GM12878 (cell line): ENCODE data around the gene AIG1. TPM values are rescaled to one million over a fixed set of nuclear protein-coding genes. Genes with fewer than 3 reads are reported as not detected.

Source experiments
- ATAC-seq: fragments of 200-7000 bp; cut with Tn5 transposase; 3 replicates; pipeline ENCODE4 v1.9.1; 2020; ENCODE audit warnings: mild to moderate bottlenecking, moderate library complexity
- BruUV-seq: library from RNA; stranded (reverse); fragments of 400-500 nt; replicated peaks from 2 replicates; lab custom pipeline; 2021; lab: Mats Ljungman, UMichigan
- CTCF ChIA-PET: fragments of 300-600 bp; sonication (Branson Sonifier 250); formaldehyde crosslinking; extraction: SDS; loops from one replicate; lab custom pipeline; 2021; ENCODE audit warnings: inconsistent platforms; lab: Yijun Ruan, JAX
- POLR2A ChIA-PET: fragments of 350-600 bp; formaldehyde crosslinking; extraction: SDS; loops from one replicate; lab custom pipeline; 2021; ENCODE audit warnings: inconsistent platforms; lab: Charles Lee
- RAD21 ChIA-PET: fragments of 300-600 bp; sonication (Branson Sonifier 250); formaldehyde crosslinking; loops from one replicate; lab custom pipeline; 2023; ENCODE audit warnings: antibody characterized with exemption; ENCODE audit not compliant: unreplicated experiment; lab: Charles Lee
- SMC1A ChIA-PET: fragments of 300-600 bp; sonication (Branson Sonifier 250); formaldehyde crosslinking; loops from one replicate; lab custom pipeline; 2023; ENCODE audit not compliant: unreplicated experiment, uncharacterized antibody; lab: Charles Lee
- DNase-seq: peaks from one replicate; pipeline ENCODE4 v3.0.0-alpha.2; 2011; ENCODE audit warnings: low read depth, low spot score
- FAIRE-seq: peaks from 3 replicates; lab custom pipeline; 2011; peaks lifted over from hg19 to GRCh38; lab: Jason Lieb, UNC
- H2AFZ ChIP-seq: 2 replicates; pipeline ENCODE4 v1.6.0; 2011; ENCODE audit warnings: low read depth, low read length, control low read depth; ENCODE audit not compliant: control insufficient read depth
- H3K27ac ChIP-seq: 2 replicates; pipeline ENCODE4 v1.5.1; 2011; ENCODE audit warnings: control low read depth; ENCODE audit not compliant: control insufficient read depth, insufficient read depth
- H3K27me3 ChIP-seq, 2 experiments: replicated peaks in 1 of 2; 2 replicates each; pipeline versions ENCODE4 v1.6.0 to v1.6.1; 2011; ENCODE audit warnings: low read length in 1 of 2; ENCODE audit not compliant: control insufficient read depth in 2 of 2, insufficient read depth in 2 of 2
- H3K36me3 ChIP-seq, 2 experiments: 2 replicates each; pipeline ENCODE4 v1.5.1; 2011; ENCODE audit warnings: low read length in 1 of 2; ENCODE audit not compliant: control insufficient read depth in 2 of 2, insufficient read depth in 2 of 2
- H3K4me1 ChIP-seq: 2 replicates; pipeline ENCODE4 v1.6.1; 2011; ENCODE audit warnings: mild to moderate bottlenecking, low read length, moderate library complexity, mixed read lengths; ENCODE audit not compliant: control insufficient read depth, insufficient read depth
- H3K4me2 ChIP-seq: 2 replicates; pipeline ENCODE4 v1.6.0; 2011; ENCODE audit warnings: control low read depth; ENCODE audit not compliant: control insufficient read depth, insufficient read depth
- H3K4me3 ChIP-seq: fragments of 200-600 bp; sonication (generic); 2 replicates; pipeline ENCODE4 v1.5.1; 2016
- H3K79me2 ChIP-seq: 2 replicates; pipeline ENCODE4 v1.6.0; 2011; ENCODE audit warnings: low read length; ENCODE audit not compliant: control insufficient read depth, insufficient read depth
- H3K9ac ChIP-seq: 2 replicates; pipeline ENCODE4 v1.8.0; 2011; ENCODE audit warnings: low read length, control low read depth, mixed read lengths; ENCODE audit not compliant: control insufficient read depth, insufficient read depth
- H3K9me3 ChIP-seq: replicated peaks from 3 replicates; pipeline ENCODE4 v1.5.1; 2011; ENCODE audit warnings: mild to moderate bottlenecking, low read length; ENCODE audit not compliant: control insufficient read depth, insufficient read depth
- H4K20me1 ChIP-seq: 2 replicates; pipeline ENCODE4 v1.6.0; 2011; ENCODE audit not compliant: control insufficient read depth, insufficient read depth
- BCL3 ChIP-seq: IDR thresholded peaks from 2 replicates; pipeline ENCODE4 v1.6.1; 2011; ENCODE audit warnings: borderline replicate concordance, low read depth, mild to moderate bottlenecking, moderate library complexity, low read length; ENCODE audit not compliant: insufficient read depth, poor library complexity, severe bottlenecking
- BRCA1 ChIP-seq: IDR thresholded peaks from 2 replicates; pipeline ENCODE4 v1.6.1; 2011; ENCODE audit warnings: low read depth, low read length, improper control_type of control experiment
- HDAC2 ChIP-seq: fragments of 200-600 bp; sonication (generic); IDR thresholded peaks from 2 replicates; pipeline ENCODE4 v1.6.1; 2017
- IKZF1 ChIP-seq: fragments of 450-650 bp; conservative IDR thresholded peaks from 2 replicates; pipeline ENCODE4 v1.6.1; 2017; ENCODE audit warnings: antibody characterized with exemption, mild to moderate bottlenecking
- MEF2A ChIP-seq: IDR thresholded peaks from 2 replicates; pipeline ENCODE4 v1.6.1; 2011; ENCODE audit warnings: low read depth, mild to moderate bottlenecking, low read length, moderate library complexity; ENCODE audit not compliant: insufficient read depth
- NFYA ChIP-seq: IDR thresholded peaks from 2 replicates; pipeline ENCODE4 v1.6.1; 2011; ENCODE audit warnings: low read depth, mild to moderate bottlenecking, low read length, improper control_type of control experiment, borderline replicate concordance
- NRF1 ChIP-seq: conservative IDR thresholded peaks from 2 replicates; pipeline ENCODE4 v1.6.1; 2011; ENCODE audit warnings: mild to moderate bottlenecking, low read depth, low read length, improper control_type of control experiment
- POLR2AphosphoS5 ChIP-seq: IDR thresholded peaks from 2 replicates; pipeline ENCODE4 v1.6.1; 2011; ENCODE audit warnings: mild to moderate bottlenecking, low read length, inconsistent platforms
- RAD21 ChIP-seq: IDR thresholded peaks from 2 replicates; pipeline ENCODE4 v1.6.1; 2011; ENCODE audit warnings: mild to moderate bottlenecking, low read depth, low read length, moderate library complexity; ENCODE audit not compliant: insufficient read depth
- TCF12 ChIP-seq: IDR thresholded peaks from 2 replicates; pipeline ENCODE4 v1.6.1; 2011; ENCODE audit warnings: low read depth, mild to moderate bottlenecking, low read length
- YY1 ChIP-seq: IDR thresholded peaks from 2 replicates; pipeline ENCODE4 v1.6.1; 2011; ENCODE audit warnings: low read depth, mild to moderate bottlenecking, low read length
- ZNF274 ChIP-seq: IDR thresholded peaks from one replicate; pipeline ENCODE4 v1.8.0; 2011; ENCODE audit not compliant: insufficient read length, insufficient read depth
- ZNF384 ChIP-seq: IDR thresholded peaks from 2 replicates; pipeline ENCODE4 v1.6.1; 2012; ENCODE audit warnings: low read depth, mild to moderate bottlenecking, low read length, improper control_type of control experiment, borderline replicate concordance
- ZNF687 ChIP-seq: fragments of 450-650 bp; IDR thresholded peaks from 2 replicates; pipeline ENCODE4 v1.6.1; 2017; ENCODE audit warnings: mild to moderate bottlenecking, moderate library complexity
- ZZZ3 ChIP-seq: IDR thresholded peaks from 2 replicates; pipeline ENCODE4 v1.6.1; 2011; ENCODE audit warnings: low read depth; ENCODE audit not compliant: control insufficient read depth, insufficient read length
- WGBS: methylation state at CpG from one replicate; pipeline ENCODE4 v1.1.6; 2016; ENCODE audit warnings: low lambda C conversion rate; ENCODE audit not compliant: insufficient replicate concordance, insufficient coverage; ENCODE audit errors: missing lambda C conversion rate; 5-methylcytosine and 5-hydroxymethylcytosine counted together
- in situ Hi-C: fragments of 300-500 bp; cut with MboI; formaldehyde crosslinking; loops from 9 replicates; pipeline ENCODE4 v1.14.3; 2018; ENCODE audit warnings: mixed read lengths
- intact Hi-C: fragments of 100-400 bp; cut with micrococcal nuclease; formaldehyde crosslinking; loops from one replicate; pipeline ENCODE4 v1.14.2; 2022; ENCODE audit not compliant: unreplicated experiment
- polyA plus RNA-seq, 11 experiments: library from polyadenylated mRNA; depleted of rRNA in 4 of 11; unstranded in 6 of 11; stranded (reverse) in 5 of 11; fragments of >200 nt; fragmentation: Nextera tagmentation in 4 of 11; fragmentation: Illumina TruSeq in 1 of 11; extraction: Ambion mirVana in 4 of 11; extraction: Trizol in 1 of 11; gene quantifications; 1 replicate in 1 of 11; 2 replicates in 10 of 11; pipeline versions ENCODE4 v1.2.1 to v1.2.3, GENCODE V29; 2011 to 2016; ENCODE audit warnings: inconsistent platforms in 2 of 11, missing spikeins in 2 of 11, low read depth in 1 of 11
- total RNA-seq, 4 experiments: library from RNA; depleted of rRNA in 3 of 4; stranded (reverse); fragments of >200 nt in 3 of 4; fragmentation: Illumina TruSeq in 1 of 4; extraction: Trizol in 1 of 4; gene quantifications; 2 replicates each; pipeline versions ENCODE4 v1.2.1 to v1.2.3, GENCODE V29; 2013 to 2021

The AIG1 gene
- total and polyA plus RNA-seq, 10 of the 15 experiments (the other 5 are each of a cell fraction or from before 2014, with no cell fraction given): 27.0 to 74.5 (median 36.4) TPM

- no peaks in the 10 kb centered on the region for H3K27me3 ChIP-seq
- intact Hi-C loops: loop anchor here (10.0 kb wide), 1 partner anchor 316 kb away; no protein-coding TSS in a partner anchor
- no peak overlapping the region for H3K9ac ChIP-seq
- no peaks in the 10 kb centered on the region for H3K79me2 ChIP-seq
- TF ChIP-seq BCL3 (no peak), ZZZ3 (no peak), MEF2A (no peak), IKZF1 (no peak), ZNF274 (no peak), YY1 (no peak), POLR2AphosphoS5 (no peak), BRCA1 (no peak), HDAC2 (no peak), NRF1 (no peak), ZNF384 (no peak), NFYA (no peak), RAD21 (no peak), ZNF687 (no peak), TCF12 (no peak)
- TF ChIP-seq, all 136 proteins: peak for 0
- Histone ChIP-seq H3K9me3 (no peaks in the 10 kb centered on the region), H3K36me3 (no peaks in the 10 kb centered on the region), H3K4me2 (no peak overlapping the region), H3K4me3 (no peak overlapping the region), H4K20me1 (no peaks in the 10 kb centered on the region), H3K27ac (no peak overlapping the region), H3K4me1 (no peaks in the 10 kb centered on the region), H2AFZ (no peak overlapping the region)
- in situ Hi-C loops: no loop called here
- WGBS: 68% methylated on average over 4 of the region's 4 CpGs
- POLR2A ChIA-PET: no interaction called here
- SMC1A ChIA-PET: interaction anchor here (2.1 kb wide), 1 partner anchor 9 kb away, joined by 6 read pairs; no protein-coding TSS in a partner anchor
- BruUV-seq: no TSS peak
- DNase-seq: no peak
- ATAC-seq: no peak
- RAD21 ChIA-PET: no interaction called here
- CTCF ChIA-PET: interaction anchor here (0.8 kb wide), 1 partner anchor 9 kb away, joined by 3 read pairs; no protein-coding TSS in a partner anchor
- FAIRE-seq: no peak
Observed at GRCh38 chr6:143271024-143271423, 210.3 kb downstream of the AIG1 start.
